ENCODE data around the gene BEST4. TPM values are rescaled to one million over a fixed set of nuclear protein-coding genes. Genes with fewer than 3 reads are reported as not detected.

BEST4 gene
- total RNA-seq, 1 experiment from 2014 or later: 0.40 TPM

- Mint-ChIP-seq H3K27ac (ENCODE audit: unreplicated experiment) (peak overlapping the region; percentile 5), H3K27me3 (ENCODE audit: unreplicated experiment) (no peaks in the 10 kb centered on the region), H3K4me3 (ENCODE audit: low read depth, unreplicated experiment) (peak overlapping the region; percentile 77), H3K36me3 (ENCODE audit: insufficient read depth, unreplicated experiment) (peaks cover 82% of the 10 kb centered on the region), H3K9me3 (ENCODE audit: low read depth, unreplicated experiment) (no peaks in the 10 kb centered on the region), H3K4me1 (ENCODE audit: low read depth, unreplicated experiment) (peaks cover 38% of the 10 kb centered on the region)
- CTCF ChIA-PET: no interaction called here
- intact Hi-C loops (cut with micrococcal nuclease; ENCODE audit: unreplicated experiment): no loop called here
- TF ChIP-seq, protein P1, sequence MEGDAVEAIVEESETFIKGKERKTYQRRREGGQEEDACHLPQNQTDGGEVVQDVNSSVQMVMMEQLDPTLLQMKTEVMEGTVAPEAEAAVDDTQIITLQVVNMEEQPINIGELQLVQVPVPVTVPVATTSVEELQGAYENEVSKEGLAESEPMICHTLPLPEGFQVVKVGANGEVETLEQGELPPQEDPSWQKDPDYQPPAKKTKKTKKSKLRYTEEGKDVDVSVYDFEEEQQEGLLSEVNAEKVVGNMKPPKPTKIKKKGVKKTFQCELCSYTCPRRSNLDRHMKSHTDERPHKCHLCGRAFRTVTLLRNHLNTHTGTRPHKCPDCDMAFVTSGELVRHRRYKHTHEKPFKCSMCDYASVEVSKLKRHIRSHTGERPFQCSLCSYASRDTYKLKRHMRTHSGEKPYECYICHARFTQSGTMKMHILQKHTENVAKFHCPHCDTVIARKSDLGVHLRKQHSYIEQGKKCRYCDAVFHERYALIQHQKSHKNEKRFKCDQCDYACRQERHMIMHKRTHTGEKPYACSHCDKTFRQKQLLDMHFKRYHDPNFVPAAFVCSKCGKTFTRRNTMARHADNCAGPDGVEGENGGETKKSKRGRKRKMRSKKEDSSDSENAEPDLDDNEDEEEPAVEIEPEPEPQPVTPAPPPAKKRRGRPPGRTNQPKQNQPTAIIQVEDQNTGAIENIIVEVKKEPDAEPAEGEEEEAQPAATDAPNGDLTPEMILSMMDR (IDR thresholded peaks at IDR 0.05; ENCODE audit: unreplicated experiment): no peak
- DNase-seq: no peak
- no TSS peak for BruUV-seq (replicated peaks)
These were observed 15.0 kb upstream of the BEST4 start for GRCh38 chr1:44803062-44803311.

DNA sequence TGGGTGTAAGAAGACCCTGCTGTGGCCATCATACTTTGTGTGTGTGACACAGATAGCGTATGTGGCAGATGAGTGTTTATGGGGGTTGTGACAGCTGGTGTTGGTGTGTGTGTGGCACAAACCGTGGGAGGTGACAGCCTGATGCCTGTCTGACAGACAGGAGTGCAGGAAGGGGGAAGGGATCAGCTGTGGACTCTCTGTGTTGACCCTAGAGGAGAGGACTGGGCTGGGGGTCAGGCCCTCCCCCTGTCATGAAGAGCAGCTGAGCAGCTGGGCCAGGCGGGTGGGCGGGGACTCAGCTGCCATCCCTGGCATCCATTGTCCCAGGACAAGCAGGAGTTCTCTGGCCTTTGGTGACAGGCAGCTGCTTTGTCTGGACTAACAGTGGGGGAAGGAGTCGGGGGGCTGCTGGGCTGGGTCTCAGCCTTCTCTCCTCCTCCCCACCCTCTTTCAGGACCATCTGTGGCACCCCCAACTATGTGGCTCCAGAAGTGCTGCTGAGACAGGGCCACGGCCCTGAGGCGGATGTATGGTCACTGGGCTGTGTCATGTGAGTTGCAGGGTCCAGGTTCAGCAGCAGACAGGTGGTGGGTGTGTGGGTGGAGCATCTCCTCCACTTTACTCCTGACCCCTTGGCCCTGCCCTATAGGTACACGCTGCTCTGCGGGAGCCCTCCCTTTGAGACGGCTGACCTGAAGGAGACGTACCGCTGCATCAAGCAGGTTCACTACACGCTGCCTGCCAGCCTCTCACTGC lies 14.5 kb upstream of the BEST4 start:
- Mint-ChIP-seq H3K36me3 (ENCODE audit: insufficient read depth, unreplicated experiment) (peaks cover 77% of the 10 kb centered on the region), H3K4me1 (ENCODE audit: low read depth, unreplicated experiment) (peaks cover 34% of the 10 kb centered on the region), H3K27ac (ENCODE audit: unreplicated experiment) (peak overlapping the region; percentile 74), H3K9me3 (ENCODE audit: low read depth, unreplicated experiment) (no peaks in the 10 kb centered on the region), H3K27me3 (ENCODE audit: unreplicated experiment) (no peaks in the 10 kb centered on the region), H3K4me3 (ENCODE audit: low read depth, unreplicated experiment) (peak overlapping the region; percentile 77)
- intact Hi-C loops (cut with micrococcal nuclease; ENCODE audit: unreplicated experiment): no loop called here
- no TSS peak for BruUV-seq (replicated peaks)
- TF ChIP-seq, protein P1 (IDR thresholded peaks at IDR 0.05; ENCODE audit: unreplicated experiment): no peak
- CTCF ChIA-PET: no interaction called here
- no peak for DNase-seq

DNA sequence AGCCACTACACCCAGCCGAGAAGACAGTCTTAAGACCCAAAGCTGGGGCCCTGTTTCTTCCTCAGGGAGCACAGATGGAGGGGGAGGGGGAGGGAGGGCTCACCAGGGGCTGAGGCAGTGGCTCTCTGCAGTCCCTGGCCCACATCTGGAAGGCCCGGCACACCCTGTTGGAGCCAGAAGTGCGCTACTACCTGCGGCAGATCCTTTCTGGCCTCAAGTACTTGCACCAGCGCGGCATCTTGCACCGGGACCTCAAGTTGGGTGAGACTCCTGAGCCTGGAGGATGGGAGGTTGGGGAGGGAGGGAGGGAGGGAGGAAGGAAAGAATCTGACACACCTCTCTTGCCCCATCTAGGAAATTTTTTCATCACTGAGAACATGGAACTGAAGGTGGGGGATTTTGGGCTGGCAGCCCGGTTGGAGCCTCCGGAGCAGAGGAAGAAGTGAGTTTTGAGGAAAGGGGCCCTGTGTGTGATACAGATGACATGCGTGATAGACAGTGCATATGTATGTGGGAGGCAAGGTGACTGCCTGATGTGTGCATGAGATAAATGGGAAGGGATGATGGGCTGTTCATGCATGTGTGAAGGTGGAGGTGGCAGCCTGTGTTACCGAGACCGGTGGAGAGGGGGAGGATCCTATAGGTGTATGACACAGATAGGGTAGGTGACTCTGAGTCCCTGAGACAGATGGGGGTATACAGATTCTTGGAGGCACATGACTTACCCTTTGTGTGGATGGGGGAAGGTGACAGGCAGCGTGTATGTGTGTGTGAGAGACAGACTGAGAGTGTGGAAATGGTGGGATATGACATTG lies 13.7 kb upstream of the BEST4 start:
- H3K27ac Mint-ChIP-seq (ENCODE audit: unreplicated experiment): peak overlapping the region; percentile 74
- intact Hi-C loops (cut with micrococcal nuclease; ENCODE audit: unreplicated experiment): no loop called here
- H3K9me3 Mint-ChIP-seq (ENCODE audit: low read depth, unreplicated experiment): no peaks in the 10 kb centered on the region
- peak overlapping the region; percentile 77 for H3K4me3 Mint-ChIP-seq (ENCODE audit: low read depth, unreplicated experiment)
- peaks cover 69% of the 10 kb centered on the region for H3K36me3 Mint-ChIP-seq (ENCODE audit: insufficient read depth, unreplicated experiment)
- TF ChIP-seq, protein P1 (IDR thresholded peaks at IDR 0.05; ENCODE audit: unreplicated experiment): no peak
- CTCF ChIA-PET: no interaction called here
- H3K4me1 Mint-ChIP-seq (ENCODE audit: low read depth, unreplicated experiment): peaks cover 26% of the 10 kb centered on the region
- DNase-seq: no peak
- no peaks in the 10 kb centered on the region for H3K27me3 Mint-ChIP-seq (ENCODE audit: unreplicated experiment)
- BruUV-seq (replicated peaks): no TSS peak

- CTCF ChIA-PET: interaction anchor here (0.6 to 1.6 kb wide), 10 partner anchors 9 to 211 kb away, joined by 3 to 10 read pairs (median 4); partner anchors contain the start of genes BTBD19, HECTD3, PTCH2 and RPS8
- H3K4me3 Mint-ChIP-seq (ENCODE audit: low read depth, unreplicated experiment): peak within 1 kb of the TSS; percentile 77
- H3K9me3 Mint-ChIP-seq (ENCODE audit: low read depth, unreplicated experiment): no peaks in the 10 kb centered on the region
- TF ChIP-seq, protein P1 (IDR thresholded peaks at IDR 0.05; ENCODE audit: unreplicated experiment): peak; percentile 78
- peak within 1 kb of the TSS; percentile 85 for H3K27ac Mint-ChIP-seq (ENCODE audit: unreplicated experiment)
- H3K27me3 Mint-ChIP-seq (ENCODE audit: unreplicated experiment): no peaks in the 10 kb centered on the region
- peak; percentile 98 for DNase-seq
- BruUV-seq (replicated peaks): no TSS peak
- intact Hi-C loops (cut with micrococcal nuclease; ENCODE audit: unreplicated experiment): no loop called here
- H3K36me3 Mint-ChIP-seq (ENCODE audit: insufficient read depth, unreplicated experiment): peaks cover 57% of the 10 kb centered on the region
- peaks cover 25% of the 10 kb centered on the region for H3K4me1 Mint-ChIP-seq (ENCODE audit: low read depth, unreplicated experiment)
These were observed 12.0 kb upstream of the BEST4 start, which contains the start of gene PLK3 for GRCh38 chr1:44799770-44800584. Gene PLK3 (plus strand): TSS chr1:44800377. CDS start chr1:44800464, 87 bp downstream.

Data from Calu3 (cell line).